Activated T-cell treated with anti-CD3 and anti-CD28 coated beads, Interleukin-2, amount 50 U/mL, for 24 hours (primary cell): ENCODE results near the gene IFNGR1.

ENCODE experiments used
- DNase-seq: peaks from one replicate; pipeline ENCODE4 v3.0.0-alpha.2; 2020
- H3K27ac Mint-ChIP-seq: 2 replicates; pipeline ENCODE4 v1.8.0; 2020; ENCODE audit warnings: mild to moderate bottlenecking, mixed read lengths
- H3K27me3 Mint-ChIP-seq: 2 replicates; pipeline ENCODE4 v1.8.0; 2020; ENCODE audit warnings: mixed read lengths
- H3K36me3 Mint-ChIP-seq: 2 replicates; pipeline ENCODE4 v1.8.0; 2020; ENCODE audit warnings: low read depth, mixed read lengths
- H3K4me1 Mint-ChIP-seq: 2 replicates; pipeline ENCODE4 v1.8.0; 2020; ENCODE audit warnings: low read depth, mixed read lengths
- H3K4me3 Mint-ChIP-seq: 2 replicates; pipeline ENCODE4 v1.8.0; 2020; ENCODE audit warnings: mild to moderate bottlenecking, moderate library complexity, mixed read lengths
- H3K9me3 Mint-ChIP-seq: 2 replicates; pipeline ENCODE4 v1.8.0; 2020; ENCODE audit warnings: mixed read lengths

The IFNGR1 gene

DNA sequence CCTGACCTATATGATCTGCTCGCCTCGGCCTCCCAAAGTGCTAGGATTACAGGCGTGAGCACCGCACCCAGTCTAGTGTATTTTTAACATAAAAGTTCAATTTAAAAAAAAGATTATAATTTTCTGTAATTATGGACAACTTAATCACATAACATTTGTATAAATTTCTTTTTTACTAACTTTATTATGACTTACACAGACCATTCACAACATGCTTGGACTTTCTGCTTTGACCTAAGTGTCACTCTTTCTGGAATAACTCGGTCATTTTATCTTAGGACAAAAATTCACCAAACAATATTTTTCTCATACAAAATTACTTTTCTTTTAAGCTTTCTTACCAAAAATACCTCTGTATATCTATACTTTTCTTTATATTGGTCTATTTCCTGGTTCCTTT is 30.3 kb downstream of the IFNGR1 start:
- Mint-ChIP-seq H3K4me1 (no peaks in the 10 kb centered on the region), H3K4me3 (no peak overlapping the region), H3K9me3 (peaks cover 35% of the 10 kb centered on the region), H3K27me3 (peaks cover 5% of the 10 kb centered on the region), H3K27ac (no peak overlapping the region), H3K36me3 (peaks cover 3% of the 10 kb centered on the region)
- no peak for DNase-seq

DNA sequence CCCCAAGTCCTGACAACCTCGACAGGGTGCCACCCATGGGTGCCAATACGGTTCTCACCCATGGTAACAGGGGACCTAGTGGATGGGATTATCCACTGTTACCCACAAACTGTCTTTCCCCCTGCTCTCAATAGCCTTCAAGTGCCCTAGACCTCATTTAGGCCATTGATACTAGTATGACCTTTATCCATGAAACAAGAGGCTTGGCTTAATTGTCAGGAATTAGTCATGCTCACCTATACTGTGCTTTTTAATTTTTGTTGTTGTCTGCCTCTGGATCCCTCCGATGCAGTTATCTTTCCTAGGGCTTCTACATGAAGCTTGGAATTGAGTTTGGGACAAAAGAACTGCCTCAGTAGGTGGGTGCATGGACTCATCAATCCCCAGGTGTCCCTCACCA is 33.9 kb downstream of the IFNGR1 start:
- Mint-ChIP-seq H3K36me3 (peaks cover 7% of the 10 kb centered on the region), H3K4me1 (no peaks in the 10 kb centered on the region), H3K27ac (no peak overlapping the region), H3K4me3 (no peak overlapping the region), H3K9me3 (peaks cover 60% of the 10 kb centered on the region), H3K27me3 (peaks cover 5% of the 10 kb centered on the region)
- DNase-seq, result no peak

GRCh38 chr6:137182654-137183073 is 36.5 kb downstream of the IFNGR1 start:
- no peak overlapping the region for H3K27ac Mint-ChIP-seq
- H3K27me3 Mint-ChIP-seq, result peaks cover 5% of the 10 kb centered on the region
- no peak overlapping the region for H3K4me3 Mint-ChIP-seq
- peaks cover 5% of the 10 kb centered on the region for H3K36me3 Mint-ChIP-seq
- H3K9me3 Mint-ChIP-seq, result peaks cover 52% of the 10 kb centered on the region
- no peak for DNase-seq
- H3K4me1 Mint-ChIP-seq, result no peaks in the 10 kb centered on the region

DNA sequence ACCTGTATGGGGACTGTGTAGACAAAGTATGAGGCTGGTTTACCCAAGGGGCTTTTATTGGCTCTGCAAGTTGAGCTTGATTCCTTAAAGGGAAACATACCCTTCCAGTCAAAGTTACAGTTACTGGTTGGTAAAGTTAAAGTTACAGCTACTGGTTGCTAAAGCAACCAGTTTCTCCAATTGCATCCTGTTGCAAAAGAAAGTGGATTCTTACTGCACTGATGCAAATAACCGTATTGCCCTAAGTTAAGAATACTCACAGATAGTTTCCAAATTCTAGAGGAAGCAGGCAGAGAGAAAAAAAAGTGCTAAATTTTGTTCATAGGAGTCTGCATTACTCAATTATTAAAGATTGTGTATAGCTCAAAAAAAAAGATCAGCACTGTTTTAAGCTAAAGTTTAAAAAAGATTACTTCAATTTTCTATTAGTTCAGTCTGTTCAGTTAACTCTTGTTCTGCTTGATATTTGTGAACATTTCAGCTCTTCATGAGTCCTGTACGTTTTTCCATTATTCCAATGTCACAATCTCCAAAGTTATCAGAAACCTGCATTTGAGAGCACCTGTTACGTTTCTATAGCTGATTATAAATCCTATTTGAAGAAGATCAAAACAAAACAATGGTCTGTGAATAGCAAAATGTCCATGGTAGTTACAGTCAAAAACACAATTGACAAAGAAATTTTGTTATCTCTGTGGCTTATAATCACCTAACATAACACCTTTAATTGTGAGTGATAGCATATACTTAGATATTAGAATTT is 37.1 kb downstream of the IFNGR1 start:
- no peak overlapping the region for H3K4me3 Mint-ChIP-seq
- peaks cover 5% of the 10 kb centered on the region for H3K36me3 Mint-ChIP-seq
- DNase-seq, result no peak
- H3K9me3 Mint-ChIP-seq, result peaks cover 47% of the 10 kb centered on the region
- H3K4me1 Mint-ChIP-seq, result no peaks in the 10 kb centered on the region
- H3K27ac Mint-ChIP-seq, result no peak overlapping the region
- H3K27me3 Mint-ChIP-seq, result peaks cover 5% of the 10 kb centered on the region

GRCh38 chr6:137177611-137178010 is 41.6 kb downstream of the IFNGR1 start:
- Mint-ChIP-seq H3K27me3 (no peaks in the 10 kb centered on the region), H3K9me3 (peaks cover 15% of the 10 kb centered on the region), H3K4me3 (no peak overlapping the region), H3K36me3 (peaks cover 4% of the 10 kb centered on the region), H3K27ac (no peak overlapping the region), H3K4me1 (no peaks in the 10 kb centered on the region)
- DNase-seq, result no peak

DNA sequence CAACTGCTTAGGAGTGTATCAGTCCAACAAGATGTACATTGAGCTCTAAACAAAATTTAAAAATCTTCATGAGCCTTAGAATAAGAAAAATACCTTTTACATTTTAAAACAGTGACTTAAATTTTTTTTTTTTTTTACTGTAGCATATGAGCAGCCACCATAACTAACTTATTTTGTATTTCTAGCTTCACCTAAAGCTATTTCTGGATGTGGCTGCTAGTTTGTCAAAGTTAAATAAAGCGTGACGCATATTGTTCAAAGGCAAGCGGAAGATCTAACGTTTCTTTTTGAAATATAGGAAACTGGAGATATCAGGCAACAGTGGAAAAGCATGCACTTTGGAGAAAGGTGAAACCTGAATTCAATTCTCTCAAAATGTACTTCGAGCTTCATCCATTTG is 42.5 kb downstream of the IFNGR1 start:
- DNase-seq, result no peak
- no peaks in the 10 kb centered on the region for H3K27me3 Mint-ChIP-seq
- no peak overlapping the region for H3K4me3 Mint-ChIP-seq
- peaks cover 7% of the 10 kb centered on the region for H3K4me1 Mint-ChIP-seq
- H3K9me3 Mint-ChIP-seq, result peaks cover 11% of the 10 kb centered on the region
- peaks cover 2% of the 10 kb centered on the region for H3K36me3 Mint-ChIP-seq
- no peak overlapping the region for H3K27ac Mint-ChIP-seq

- H3K27me3 Mint-ChIP-seq, result no peaks in the 10 kb centered on the region
- peaks cover 2% of the 10 kb centered on the region for H3K36me3 Mint-ChIP-seq
- H3K27ac Mint-ChIP-seq, result no peak overlapping the region
- peaks cover 4% of the 10 kb centered on the region for H3K9me3 Mint-ChIP-seq
- H3K4me1 Mint-ChIP-seq, result peaks cover 15% of the 10 kb centered on the region
- no peak for DNase-seq
- H3K4me3 Mint-ChIP-seq, result no peak overlapping the region
These were observed 43.3 kb downstream of the IFNGR1 start for GRCh38 chr6:137175868-137176245.

DNA sequence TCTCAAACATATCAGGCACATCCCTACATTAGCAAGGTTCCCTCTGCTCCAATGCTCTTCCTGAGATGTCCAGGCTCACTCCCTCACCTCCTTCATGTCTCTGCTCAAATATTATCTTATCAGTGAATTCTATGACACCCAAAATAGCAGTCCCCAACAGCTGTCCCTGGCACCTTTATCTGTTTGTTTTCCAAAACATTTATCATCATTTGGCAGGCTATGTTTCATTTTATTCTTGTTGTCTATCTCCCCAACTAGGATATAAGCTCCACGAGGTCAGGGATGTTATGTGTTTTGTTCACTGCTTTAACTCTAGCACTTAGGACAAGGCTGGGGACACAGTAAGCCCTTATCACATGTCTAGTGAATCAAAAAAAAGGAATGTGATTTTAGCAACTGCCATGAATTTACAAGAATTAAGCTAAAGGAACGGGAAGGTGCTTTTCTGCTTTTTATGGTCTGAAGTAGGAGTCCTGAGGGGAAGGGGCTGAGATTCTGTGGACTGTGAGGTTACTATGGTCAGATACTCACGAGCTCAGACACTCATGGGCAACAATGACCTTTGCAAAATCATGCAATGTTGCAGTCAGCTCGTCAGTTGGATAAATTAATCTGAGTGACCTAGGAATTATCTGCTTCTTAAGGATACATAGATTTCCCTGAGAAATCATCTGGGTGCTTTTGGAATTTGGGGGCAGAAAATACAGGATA is 43.9 kb downstream of the IFNGR1 start:
- Mint-ChIP-seq H3K27ac (no peak overlapping the region), H3K36me3 (no peaks in the 10 kb centered on the region), H3K27me3 (no peaks in the 10 kb centered on the region), H3K9me3 (no peaks in the 10 kb centered on the region), H3K4me1 (peaks cover 20% of the 10 kb centered on the region), H3K4me3 (no peak overlapping the region)
- DNase-seq, result no peak

- DNase-seq, result no peak
- H3K27ac Mint-ChIP-seq, result no peak within 1 kb of the TSS
- peaks cover 22% of the 10 kb centered on the region for H3K4me1 Mint-ChIP-seq
- H3K36me3 Mint-ChIP-seq, result no peaks in the 10 kb centered on the region
- H3K9me3 Mint-ChIP-seq, result no peaks in the 10 kb centered on the region
- H3K27me3 Mint-ChIP-seq, result no peaks in the 10 kb centered on the region
- no peak within 1 kb of the TSS for H3K4me3 Mint-ChIP-seq
These were observed 45.7 kb downstream of the IFNGR1 start, which contains the start of gene IL22RA2 for GRCh38 chr6:137173501-137173900. IL22RA2 (minus strand) TSS chr6:137173644; CDS start chr6:137161749, 11,895 bp downstream.

DNA sequence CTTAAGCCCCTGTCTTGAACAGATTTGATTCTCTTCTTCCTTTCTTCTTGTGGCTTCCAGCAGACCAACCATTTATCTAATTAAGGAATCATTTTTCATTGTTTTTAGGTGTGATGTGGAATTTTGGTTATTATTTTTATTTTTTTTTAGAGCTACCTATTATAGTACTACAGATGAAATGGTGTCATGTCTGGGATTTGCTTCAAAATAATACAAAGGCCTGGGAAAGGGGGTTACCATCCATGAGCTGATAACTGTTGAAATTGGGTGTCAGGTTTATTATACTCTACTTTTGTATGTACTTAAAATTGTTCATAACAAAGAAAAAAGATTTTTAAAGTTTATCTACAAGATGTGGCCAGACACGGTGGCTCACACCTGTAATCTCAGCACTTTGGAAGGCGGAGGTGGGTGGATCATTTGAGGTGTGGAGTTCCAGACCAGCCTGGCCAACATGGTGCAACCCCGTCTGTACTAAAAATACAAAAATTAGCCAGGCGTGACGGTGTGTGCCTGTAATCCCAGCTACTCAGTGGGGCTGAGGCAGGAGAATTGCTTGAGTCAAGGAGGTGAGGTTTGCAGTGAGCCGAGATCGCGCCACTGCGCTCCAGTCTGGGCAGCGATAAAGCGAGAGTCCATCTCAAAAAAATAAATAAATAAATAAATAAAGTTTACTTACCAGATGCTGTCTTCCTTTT is 46.3 kb downstream of the IFNGR1 start:
- no peaks in the 10 kb centered on the region for H3K9me3 Mint-ChIP-seq
- H3K27me3 Mint-ChIP-seq, result no peaks in the 10 kb centered on the region
- H3K27ac Mint-ChIP-seq, result no peak overlapping the region
- DNase-seq, result no peak
- H3K4me1 Mint-ChIP-seq, result peaks cover 27% of the 10 kb centered on the region
- H3K4me3 Mint-ChIP-seq, result no peak overlapping the region
- no peaks in the 10 kb centered on the region for H3K36me3 Mint-ChIP-seq

GRCh38 chr6:137171824-137172733 is 47.1 kb downstream of the IFNGR1 start:
- H3K9me3 Mint-ChIP-seq, result no peaks in the 10 kb centered on the region
- peaks cover 3% of the 10 kb centered on the region for H3K27me3 Mint-ChIP-seq
- no peak overlapping the region for H3K27ac Mint-ChIP-seq
- no peak overlapping the region for H3K4me3 Mint-ChIP-seq
- no peaks in the 10 kb centered on the region for H3K36me3 Mint-ChIP-seq
- no peak for DNase-seq
- peaks cover 33% of the 10 kb centered on the region for H3K4me1 Mint-ChIP-seq

DNA sequence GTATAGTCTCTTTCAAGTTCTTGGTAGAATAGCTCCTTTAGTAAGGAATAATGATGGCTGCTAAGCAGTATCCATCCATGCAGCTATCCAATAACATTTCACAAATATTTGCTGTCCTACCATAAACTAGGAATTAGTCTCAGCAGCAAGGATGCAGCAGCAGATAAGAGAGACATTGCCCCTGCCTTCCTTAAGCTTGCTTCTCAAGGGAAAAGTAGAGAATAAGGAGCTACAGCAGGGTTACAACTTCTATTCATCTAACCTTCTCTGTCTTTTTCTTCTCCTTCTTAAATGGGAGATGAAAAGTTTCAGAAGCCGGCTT is 48.2 kb downstream of the IFNGR1 start:
- DNase-seq, result no peak
- H3K9me3 Mint-ChIP-seq, result no peaks in the 10 kb centered on the region
- no peaks in the 10 kb centered on the region for H3K36me3 Mint-ChIP-seq
- H3K27ac Mint-ChIP-seq, result no peak overlapping the region
- H3K4me3 Mint-ChIP-seq, result no peak overlapping the region
- H3K4me1 Mint-ChIP-seq, result peaks cover 40% of the 10 kb centered on the region
- peaks cover 6% of the 10 kb centered on the region for H3K27me3 Mint-ChIP-seq

DNA sequence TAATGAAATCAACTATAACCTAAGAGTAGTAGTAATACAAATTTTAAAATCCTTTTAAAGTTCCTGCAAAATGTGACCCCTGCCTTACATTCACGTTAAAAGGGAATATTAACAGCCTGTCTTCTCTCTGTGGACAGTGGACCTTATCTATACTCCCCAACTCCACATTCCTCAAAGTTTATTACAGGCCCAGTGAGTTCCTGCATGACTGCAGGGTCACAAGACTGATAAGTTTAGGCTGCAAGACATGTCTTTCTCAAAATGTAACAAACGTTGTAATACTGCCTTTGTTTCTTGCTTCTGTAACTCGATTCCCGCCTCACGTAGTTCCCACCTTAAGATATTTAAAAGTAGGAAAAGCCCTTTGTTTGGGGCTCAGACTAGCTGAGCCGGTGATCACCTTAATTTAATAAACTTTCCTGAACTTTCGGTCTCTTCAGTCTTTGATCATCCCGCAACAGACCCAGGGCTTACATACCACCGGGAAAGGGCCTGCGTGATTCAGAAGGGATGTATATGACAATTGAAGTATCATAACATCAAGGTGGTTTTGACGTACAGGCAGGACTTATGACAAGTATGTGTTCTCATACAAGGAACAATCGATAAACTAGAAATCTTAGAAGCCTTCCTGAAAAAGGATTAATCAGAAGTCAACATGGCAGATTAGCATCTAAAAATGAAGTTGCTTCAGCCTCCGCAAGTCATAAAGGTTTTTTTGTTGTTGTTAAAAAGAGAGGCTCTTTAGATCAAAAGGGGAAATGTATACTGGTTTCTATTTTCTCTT is 48.7 kb downstream of the IFNGR1 start:
- Mint-ChIP-seq H3K36me3 (no peaks in the 10 kb centered on the region), H3K4me1 (peaks cover 43% of the 10 kb centered on the region), H3K9me3 (no peaks in the 10 kb centered on the region), H3K4me3 (no peak overlapping the region), H3K27ac (no peak overlapping the region), H3K27me3 (peaks cover 6% of the 10 kb centered on the region)
- no peak for DNase-seq
